H9 (cell line): ENCODE results near the gene SIGLEC11. TPM values are rescaled to one million over a fixed set of nuclear protein-coding genes. Genes with fewer than 3 reads are reported as not detected.
A peak's percentile ranks its signal among the peaks of the same experiment; 100 is the strongest.

Experiments used
- DNase-seq: peaks from one replicate; pipeline ENCODE4 v3.0.0-alpha.2; 2017
- H2AFZ ChIP-seq: one replicate; pipeline ENCODE4 v1.6.1; 2013; ENCODE audit warnings: mild to moderate bottlenecking, low read length, control low read depth, moderate library complexity
- H2AK5ac ChIP-seq: 2 replicates; pipeline ENCODE4 v1.6.1; 2013; ENCODE audit warnings: low read length, control low read depth, mixed read lengths; ENCODE audit not compliant: insufficient read length
- H2BK120ac ChIP-seq: one replicate; pipeline ENCODE4 v1.6.1; 2013; ENCODE audit warnings: low read depth, mild to moderate bottlenecking, low read length, control low read depth, inconsistent platforms; ENCODE audit not compliant: poor library complexity, severe bottlenecking
- H2BK12ac ChIP-seq: 2 replicates; pipeline ENCODE4 v1.6.1; 2013; ENCODE audit warnings: low read length, control low read depth, mixed read lengths, low read depth; ENCODE audit not compliant: insufficient read length
- H2BK15ac ChIP-seq: 2 replicates; pipeline ENCODE4 v1.6.1; 2013; ENCODE audit warnings: low read depth, low read length, control low read depth
- H2BK20ac ChIP-seq: one replicate; pipeline ENCODE4 v1.6.1; 2013; ENCODE audit warnings: low read depth, mild to moderate bottlenecking, low read length, control low read depth, inconsistent platforms; ENCODE audit not compliant: poor library complexity, severe bottlenecking
- H2BK5ac ChIP-seq: 2 replicates; pipeline ENCODE4 v1.6.1; 2013; ENCODE audit warnings: low read length, control low read depth, mixed read lengths; ENCODE audit not compliant: insufficient read length
- H3K14ac ChIP-seq: 2 replicates; pipeline ENCODE4 v1.6.1; 2013; ENCODE audit warnings: low read length, control low read depth; ENCODE audit not compliant: insufficient read depth
- H3K18ac ChIP-seq: 2 replicates; pipeline ENCODE4 v1.6.1; 2013; ENCODE audit warnings: low read depth, mild to moderate bottlenecking, mixed read lengths, low read length, control low read depth; ENCODE audit not compliant: insufficient read length
- H3K23ac ChIP-seq: 2 replicates; pipeline ENCODE4 v1.6.1; 2013; ENCODE audit warnings: low read length, control low read depth, mixed read lengths, low read depth; ENCODE audit not compliant: insufficient read length
- H3K23me2 ChIP-seq: 2 replicates; pipeline ENCODE4 v1.6.1; 2013; ENCODE audit warnings: low read depth, mild to moderate bottlenecking, mixed read lengths, low read length, control low read depth; ENCODE audit not compliant: insufficient read length, poor library complexity, severe bottlenecking
- H3K27ac ChIP-seq: 2 replicates; pipeline ENCODE4 v1.5.1; 2013; ENCODE audit warnings: low read length, control low read depth, mixed read lengths, low read depth; ENCODE audit not compliant: insufficient read length
- H3K27me3 ChIP-seq: 2 replicates; pipeline ENCODE4 v1.6.1; 2013; ENCODE audit warnings: low read length, control low read depth, inconsistent platforms; ENCODE audit not compliant: insufficient read depth
- H3K4ac ChIP-seq: 2 replicates; pipeline ENCODE4 v1.6.1; 2013; ENCODE audit warnings: low read depth, mild to moderate bottlenecking, control low read depth, inconsistent platforms, low read length, moderate library complexity
- H3K4me1 ChIP-seq: 2 replicates; pipeline ENCODE4 v1.6.1; 2013; ENCODE audit warnings: low read length, control low read depth, inconsistent platforms; ENCODE audit not compliant: insufficient read depth
- H3K4me2 ChIP-seq: 2 replicates; pipeline ENCODE4 v1.6.1; 2013; ENCODE audit warnings: low read length, control low read depth, mixed read lengths; ENCODE audit not compliant: insufficient read length, insufficient read depth
- H3K56ac ChIP-seq: 2 replicates; pipeline ENCODE4 v1.6.1; 2013; ENCODE audit warnings: low read depth, mild to moderate bottlenecking, mixed read lengths, low read length, control low read depth; ENCODE audit not compliant: insufficient read length
- H3K79me1 ChIP-seq: 2 replicates; pipeline ENCODE4 v1.6.1; 2013; ENCODE audit warnings: low read depth, mild to moderate bottlenecking, moderate library complexity, low read length, control low read depth, inconsistent platforms; ENCODE audit not compliant: insufficient read depth, poor library complexity, severe bottlenecking
- H3K79me2 ChIP-seq: 2 replicates; pipeline ENCODE4 v1.6.1; 2013; ENCODE audit warnings: low read length, control low read depth, inconsistent platforms; ENCODE audit not compliant: insufficient read depth
- H3K9ac ChIP-seq: 2 replicates; pipeline ENCODE4 v1.6.1; 2013; ENCODE audit warnings: low read length, control low read depth, mixed read lengths; ENCODE audit not compliant: insufficient read length; ENCODE audit errors: extremely low read depth
- H3K9me3 ChIP-seq: one replicate; pipeline ENCODE4 v1.6.1; 2013; ENCODE audit warnings: low read depth, low read length, inconsistent platforms; ENCODE audit not compliant: control insufficient read depth
- H3T11ph ChIP-seq: one replicate; pipeline ENCODE4 v1.6.1; 2013; ENCODE audit warnings: mild to moderate bottlenecking, low read length, control low read depth, inconsistent platforms
- H4K20me1 ChIP-seq: one replicate; pipeline ENCODE4 v1.6.1; 2013; ENCODE audit not compliant: control insufficient read depth, insufficient read length, insufficient read depth
- H4K5ac ChIP-seq: 2 replicates; pipeline ENCODE4 v1.6.1; 2013; ENCODE audit warnings: low read depth, mild to moderate bottlenecking, mixed read lengths, low read length, control low read depth; ENCODE audit not compliant: insufficient read length
- H4K8ac ChIP-seq: replicated peaks from 2 replicates; pipeline ENCODE4 v1.6.1; 2013; ENCODE audit warnings: low read length, control low read depth, mixed read lengths, low read depth; ENCODE audit not compliant: insufficient read length
- H4K91ac ChIP-seq: 2 replicates; pipeline ENCODE4 v1.6.1; 2013; ENCODE audit warnings: low read depth, mild to moderate bottlenecking, moderate library complexity, mixed read lengths, low read length, control low read depth; ENCODE audit not compliant: insufficient read length
- H3K27ac Mint-ChIP-seq, 3 experiments: 2 replicates in 2 of 3; 3 replicates in 1 of 3; pipeline ENCODE4 v1.8.0; 2020 to 2021; ENCODE audit warnings: mixed read lengths in 3 of 3, mild to moderate bottlenecking in 1 of 3, moderate library complexity in 1 of 3
- H3K27me3 Mint-ChIP-seq: 2 replicates; pipeline ENCODE4 v1.8.0; 2021; ENCODE audit warnings: low read depth, mild to moderate bottlenecking, moderate library complexity, mixed read lengths
- H3K36me3 Mint-ChIP-seq, 3 experiments: 2 replicates in 2 of 3; 3 replicates in 1 of 3; pipeline ENCODE4 v1.8.0; 2020 to 2021; ENCODE audit warnings: low read depth in 3 of 3, mixed read lengths in 3 of 3; ENCODE audit not compliant: insufficient read depth in 1 of 3
- H3K4me1 Mint-ChIP-seq, 2 experiments: 2 replicates each; pipeline ENCODE4 v1.8.0; 2020; ENCODE audit warnings: mixed read lengths in 2 of 2
- H3K4me3 Mint-ChIP-seq, 2 experiments: 2 replicates in 1 of 2; 3 replicates in 1 of 2; pipeline ENCODE4 v1.8.0; 2020 to 2021; ENCODE audit warnings: mild to moderate bottlenecking in 2 of 2, mixed read lengths in 2 of 2, moderate library complexity in 1 of 2
- H3K9me3 Mint-ChIP-seq, 2 experiments: 2 replicates in 1 of 2; 3 replicates in 1 of 2; pipeline ENCODE4 v1.8.0; 2020; ENCODE audit warnings: mild to moderate bottlenecking in 2 of 2, mixed read lengths in 2 of 2, moderate library complexity in 1 of 2
- CTCF ChIP-seq: fragments of 200-600 bp; sonication (generic); conservative IDR thresholded peaks from 3 replicates; pipeline ENCODE4 v1.8.0; 2021; ENCODE audit warnings: antibody characterized with exemption, mild to moderate bottlenecking
- WGBS: extraction: QIAGEN DNeasy Blood & Tissue Kit; methylation state at CpG from one replicate; pipeline ENCODE4 v1.1.7; 2013; ENCODE audit warnings: missing lambda C conversion rate, low lambda C conversion rate, mixed read lengths; ENCODE audit not compliant: insufficient read length; ENCODE audit errors: extremely low coverage; 5-methylcytosine and 5-hydroxymethylcytosine counted together
- total RNA-seq: library from RNA; stranded (reverse); gene quantifications from 2 replicates; pipeline ENCODE4 v1.2.1, GENCODE V29; 2021

The SIGLEC11 gene
- total RNA-seq, 1 experiment from 2014 or later, result not detected

GRCh38 chr19:49930483-49931011, 30.4 kb downstream of the SIGLEC11 start:
- peaks cover 15 to 29% of the 10 kb centered on the region in 2 experiments for H3K4me1 Mint-ChIP-seq
- no peak overlapping the region for H3T11ph ChIP-seq
- no peak overlapping the region for H2AK5ac ChIP-seq
- H3K9me3 ChIP-seq, result no peaks in the 10 kb centered on the region
- peak overlapping the region; percentile 97 to 100 (median 99) for H3K27ac Mint-ChIP-seq
- H3K4me3 Mint-ChIP-seq, result peak overlapping the region; percentile 95 to 99
- peaks cover 28 to 50% (median 31%) of the 10 kb centered on the region in 3 experiments for H3K36me3 Mint-ChIP-seq
- peaks cover 10% of the 10 kb centered on the region for H3K23me2 ChIP-seq
- H2BK5ac ChIP-seq, result no peak overlapping the region
- no peaks in the 10 kb centered on the region for H3K79me1 ChIP-seq
- no peak overlapping the region for H4K8ac ChIP-seq
- H3K23ac ChIP-seq, result no peak overlapping the region
- DNase-seq, result peak; percentile 76
- H3K9ac ChIP-seq, result no peak overlapping the region
- H3K27me3 Mint-ChIP-seq, result peaks cover 3% of the 10 kb centered on the region
- H2BK20ac ChIP-seq, result no peak overlapping the region
- peaks cover 19% of the 10 kb centered on the region; the same call in 1 of the 2 replicates for H3K79me2 ChIP-seq
- no peak overlapping the region for H4K5ac ChIP-seq
- H3K4me1 ChIP-seq, result no peaks in the 10 kb centered on the region; the same call in 1 of the 2 replicates
- H3K27ac ChIP-seq, result no peak overlapping the region
- H3K4me2 ChIP-seq, result peak overlapping the region; percentile 82
- no peak overlapping the region for H3K56ac ChIP-seq
- no peak overlapping the region for H4K91ac ChIP-seq
- H3K9me3 Mint-ChIP-seq, result peaks cover 0 to 4% of the 10 kb centered on the region in 2 experiments; a peak in 3 of 5 replicates
- H2BK15ac ChIP-seq, result no peak overlapping the region
- H3K14ac ChIP-seq, result 0 out of 2 replicates have a peak overlapping the region, but pooled peaks have one; percentile 64
- no peak for TF ChIP-seq CTCF
- H3K18ac ChIP-seq, result peak overlapping the region; percentile 65
- H3K27me3 ChIP-seq, result no peaks in the 10 kb centered on the region
- H2BK120ac ChIP-seq, result no peak overlapping the region
- H3K4ac ChIP-seq, result no peak overlapping the region
- H2AFZ ChIP-seq, result no peak overlapping the region
- H2BK12ac ChIP-seq, result no peak overlapping the region
- no CpG with 5 or more reads among the region's 15 CpGs for WGBS
- peaks cover 2% of the 10 kb centered on the region for H4K20me1 ChIP-seq
